Measurements from ENCODE around the gene CEP95.

CEP95 gene

DNA sequence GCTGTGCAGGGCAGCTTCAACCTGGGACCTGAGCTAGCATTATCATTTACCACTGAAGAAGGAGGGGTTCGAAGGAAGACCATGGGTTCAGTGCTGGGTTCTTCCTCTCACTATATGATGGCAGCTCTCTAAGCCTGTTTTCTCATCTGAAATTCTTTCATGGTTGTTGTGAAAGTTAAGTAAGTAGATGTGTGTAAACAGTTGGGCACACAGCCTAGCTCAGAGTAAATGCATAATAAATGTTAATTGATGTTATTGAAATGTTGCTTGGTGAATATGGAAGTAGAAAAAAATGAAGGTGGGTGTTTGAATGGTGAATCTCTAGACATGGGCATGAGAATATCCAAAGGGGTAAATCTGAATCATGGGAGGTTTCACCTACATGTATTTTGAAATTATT lies 9.1 kb downstream of the CEP95 start:
- Histone ChIP-seq H3K9me2 (replicated peaks; ENCODE audit: low read depth, low read length) (no peaks in the 10 kb centered on the region), H3K27me3 (ENCODE audit: insufficient read depth, low read length, poor library complexity, severe bottlenecking) (no peaks in the 10 kb centered on the region), H3K4me3 (ENCODE audit: low read length, poor library complexity, severe bottlenecking) (peak overlapping the region; percentile 2), H3F3A (ENCODE audit: low read depth) (no peaks in the 10 kb centered on the region), H3K79me2 (ENCODE audit: insufficient read depth, low read length) (peaks cover 65% of the 10 kb centered on the region), H3K9me3 (ENCODE audit: insufficient read depth, low read depth, low read length) (no peaks in the 10 kb centered on the region), H3K36me3 (ENCODE audit: insufficient read depth, low read length) (peaks cover 84% of the 10 kb centered on the region), H2AFZ (ENCODE audit: low read length) (no peak overlapping the region), H4K20me1 (ENCODE audit: insufficient read depth, low read length, poor library complexity, severe bottlenecking) (peaks cover 33% of the 10 kb centered on the region), H3K9ac (ENCODE audit: low read depth, low read length, poor library complexity, severe bottlenecking) (no peak overlapping the region), H3K4me1 (ENCODE audit: insufficient read depth, low read length, poor library complexity, severe bottlenecking) (peaks cover 30% of the 10 kb centered on the region), H3K4me2 (ENCODE audit: low read depth, low read length, poor library complexity, severe bottlenecking) (peak overlapping the region; percentile 33)
- TF ChIP-seq, protein P1, sequence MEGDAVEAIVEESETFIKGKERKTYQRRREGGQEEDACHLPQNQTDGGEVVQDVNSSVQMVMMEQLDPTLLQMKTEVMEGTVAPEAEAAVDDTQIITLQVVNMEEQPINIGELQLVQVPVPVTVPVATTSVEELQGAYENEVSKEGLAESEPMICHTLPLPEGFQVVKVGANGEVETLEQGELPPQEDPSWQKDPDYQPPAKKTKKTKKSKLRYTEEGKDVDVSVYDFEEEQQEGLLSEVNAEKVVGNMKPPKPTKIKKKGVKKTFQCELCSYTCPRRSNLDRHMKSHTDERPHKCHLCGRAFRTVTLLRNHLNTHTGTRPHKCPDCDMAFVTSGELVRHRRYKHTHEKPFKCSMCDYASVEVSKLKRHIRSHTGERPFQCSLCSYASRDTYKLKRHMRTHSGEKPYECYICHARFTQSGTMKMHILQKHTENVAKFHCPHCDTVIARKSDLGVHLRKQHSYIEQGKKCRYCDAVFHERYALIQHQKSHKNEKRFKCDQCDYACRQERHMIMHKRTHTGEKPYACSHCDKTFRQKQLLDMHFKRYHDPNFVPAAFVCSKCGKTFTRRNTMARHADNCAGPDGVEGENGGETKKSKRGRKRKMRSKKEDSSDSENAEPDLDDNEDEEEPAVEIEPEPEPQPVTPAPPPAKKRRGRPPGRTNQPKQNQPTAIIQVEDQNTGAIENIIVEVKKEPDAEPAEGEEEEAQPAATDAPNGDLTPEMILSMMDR (conservative IDR thresholded peaks at IDR 0.05; ENCODE audit: low read length) = no peak
- TF ChIP-seq EZH2phosphoT487 (IDR thresholded peaks at IDR 0.05; ENCODE audit: borderline replicate concordance) = no peak

DNA sequence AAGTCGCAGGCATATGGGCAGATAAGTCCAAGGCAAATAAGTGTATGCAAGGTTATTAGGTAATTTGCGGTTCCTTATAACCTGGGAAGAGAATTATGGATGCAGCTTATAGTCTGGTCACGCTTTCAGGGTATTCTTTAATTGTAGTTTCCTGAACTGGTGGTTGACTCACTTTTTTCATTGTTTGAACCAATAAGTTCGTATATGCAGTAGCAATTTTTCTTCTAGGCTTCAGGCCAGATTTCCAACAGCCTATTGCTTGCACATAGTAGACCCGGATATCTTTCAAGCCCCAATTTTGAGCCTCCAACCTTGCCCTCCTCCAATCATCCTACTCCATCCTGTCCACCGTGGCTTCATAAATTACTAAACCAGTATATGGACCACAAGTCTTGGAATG lies 12.8 kb downstream of the CEP95 start:
- Histone ChIP-seq H3K9me2 (replicated peaks; ENCODE audit: low read depth, low read length) (no peaks in the 10 kb centered on the region), H3K4me1 (ENCODE audit: insufficient read depth, low read length, poor library complexity, severe bottlenecking) (peaks cover 11% of the 10 kb centered on the region), H3K36me3 (ENCODE audit: insufficient read depth, low read length) (peaks cover 88% of the 10 kb centered on the region), H3K4me2 (ENCODE audit: low read depth, low read length, poor library complexity, severe bottlenecking) (no peak overlapping the region), H3K79me2 (ENCODE audit: insufficient read depth, low read length) (peaks cover 38% of the 10 kb centered on the region), H3K9ac (ENCODE audit: low read depth, low read length, poor library complexity, severe bottlenecking) (no peak overlapping the region), H3K4me3 (ENCODE audit: low read length, poor library complexity, severe bottlenecking) (no peak overlapping the region), H3K9me3 (ENCODE audit: insufficient read depth, low read depth, low read length) (no peaks in the 10 kb centered on the region), H2AFZ (ENCODE audit: low read length) (no peak overlapping the region), H3K27me3 (ENCODE audit: insufficient read depth, low read length, poor library complexity, severe bottlenecking) (no peaks in the 10 kb centered on the region), H4K20me1 (ENCODE audit: insufficient read depth, low read length, poor library complexity, severe bottlenecking) (peaks cover 9% of the 10 kb centered on the region), H3F3A (ENCODE audit: low read depth) (no peaks in the 10 kb centered on the region)
- TF ChIP-seq, protein P1 (conservative IDR thresholded peaks at IDR 0.05; ENCODE audit: low read length) = no peak
- TF ChIP-seq EZH2phosphoT487 (IDR thresholded peaks at IDR 0.05; ENCODE audit: borderline replicate concordance) = no peak

DNA sequence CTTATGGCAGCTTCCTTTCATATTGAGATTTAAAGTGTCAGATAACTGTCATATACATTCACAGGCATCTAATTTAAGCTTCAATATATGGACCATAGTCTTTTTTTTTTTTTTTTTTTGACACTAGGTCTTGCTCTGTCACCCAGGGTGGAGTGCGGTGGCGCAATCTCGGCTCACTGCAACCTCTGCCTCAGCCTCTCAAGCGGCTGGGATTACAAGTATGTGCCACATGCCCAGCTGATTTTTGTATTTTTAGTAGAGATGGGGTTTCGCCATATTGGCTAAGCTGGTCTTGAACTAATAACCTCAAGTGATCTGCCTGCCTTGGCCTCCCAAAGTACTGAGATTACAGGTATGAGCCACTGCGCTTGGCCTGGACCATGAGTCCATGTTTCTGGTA lies 13.6 kb downstream of the CEP95 start:
- no peaks in the 10 kb centered on the region for H3K9me3 ChIP-seq (ENCODE audit: insufficient read depth, low read depth, low read length)
- no peaks in the 10 kb centered on the region for H3F3A ChIP-seq (ENCODE audit: low read depth)
- no peak for TF ChIP-seq EZH2phosphoT487 (IDR thresholded peaks at IDR 0.05; ENCODE audit: borderline replicate concordance)
- TF ChIP-seq, protein P1 (conservative IDR thresholded peaks at IDR 0.05; ENCODE audit: low read length) = no peak
- peaks cover 3% of the 10 kb centered on the region for H3K4me1 ChIP-seq (ENCODE audit: insufficient read depth, low read length, poor library complexity, severe bottlenecking)
- peaks cover 1% of the 10 kb centered on the region for H4K20me1 ChIP-seq (ENCODE audit: insufficient read depth, low read length, poor library complexity, severe bottlenecking)
- no peak overlapping the region for H3K9ac ChIP-seq (ENCODE audit: low read depth, low read length, poor library complexity, severe bottlenecking)
- no peaks in the 10 kb centered on the region for H3K9me2 ChIP-seq (replicated peaks; ENCODE audit: low read depth, low read length)
- H3K27me3 ChIP-seq (ENCODE audit: insufficient read depth, low read length, poor library complexity, severe bottlenecking) = no peaks in the 10 kb centered on the region
- peaks cover 88% of the 10 kb centered on the region for H3K36me3 ChIP-seq (ENCODE audit: insufficient read depth, low read length)
- no peak overlapping the region for H3K4me3 ChIP-seq (ENCODE audit: low read length, poor library complexity, severe bottlenecking)
- peaks cover 30% of the 10 kb centered on the region for H3K79me2 ChIP-seq (ENCODE audit: insufficient read depth, low read length)
- H3K4me2 ChIP-seq (ENCODE audit: low read depth, low read length, poor library complexity, severe bottlenecking) = no peak overlapping the region
- no peak overlapping the region for H2AFZ ChIP-seq (ENCODE audit: low read length)

All from Loucy (cell line).